GM19240 (cell line): Measurements from ENCODE around the gene FYCO1.

Experiments used
- DNase-seq: peaks from one replicate; pipeline ENCODE4 v3.0.0; 2011; ENCODE audit warnings: low spot score; ENCODE audit not compliant: insufficient read length

Gene FYCO1

GRCh38 chr3:45943207-45943846, 52.3 kb downstream of the FYCO1 start, which contains the start of gene CXCR6:
CXCR6 (plus strand) TSS chr3:45943464; CDS start chr3:45946482, 3,018 bp downstream.
- DNase-seq = no peak

- DNase-seq = no peak
These were observed 53.4 kb downstream of the FYCO1 start for GRCh38 chr3:45942051-45942825.

GRCh38 chr3:45940781-45941365, 54.8 kb downstream of the FYCO1 start:
- DNase-seq = no peak

- DNase-seq = no peak
These were observed 55.4 kb downstream of the FYCO1 start for GRCh38 chr3:45940004-45940780.

- DNase-seq = no peak
These were observed 56.3 kb downstream of the FYCO1 start for GRCh38 chr3:45939341-45939771.

- peak; percentile 61 for DNase-seq
These were observed 56.8 kb downstream of the FYCO1 start for GRCh38 chr3:45938864-45939263.

- DNase-seq = no peak
These were observed 57.6 kb downstream of the FYCO1 start for GRCh38 chr3:45938043-45938435.

GRCh38 chr3:45937206-45938042, 58.2 kb downstream of the FYCO1 start:
- no peak for DNase-seq

- DNase-seq = no peak
These were observed 59.4 kb downstream of the FYCO1 start for GRCh38 chr3:45936261-45936660.

- no peak for DNase-seq
These were observed 62.0 kb downstream of the FYCO1 start for GRCh38 chr3:45933591-45933990.

- DNase-seq = no peak
These were observed 63.5 kb downstream of the FYCO1 start for GRCh38 chr3:45932112-45932511.

GRCh38 chr3:45931496-45931895, 64.1 kb downstream of the FYCO1 start:
- no peak for DNase-seq

- peak; percentile 83 for DNase-seq
These were observed 66.5 kb downstream of the FYCO1 start for GRCh38 chr3:45929042-45929679.

- no peak for DNase-seq
These were observed 67.7 kb downstream of the FYCO1 start for GRCh38 chr3:45927881-45928280.

GRCh38 chr3:45923755-45924154, 71.9 kb downstream of the FYCO1 start:
- no peak for DNase-seq

GRCh38 chr3:45922950-45923590, 72.6 kb downstream of the FYCO1 start:
- no peak for DNase-seq

- no peak for DNase-seq
These were observed 73.6 kb downstream of the FYCO1 start for GRCh38 chr3:45922039-45922326.

- no peak for DNase-seq
These were observed 74.2 kb downstream of the FYCO1 start for GRCh38 chr3:45921158-45922038.
